22Rv1 (cell line): ENCODE results near the gene CMSS1.

Experiments
- CTCF ChIP-seq: fragments of 450-650 bp; IDR thresholded peaks from 2 replicates; pipeline ENCODE4 v1.5.1; 2017; ENCODE audit warnings: mild to moderate bottlenecking
- ZFX ChIP-seq: fragments of 450-650 bp; IDR thresholded peaks from 2 replicates; pipeline ENCODE4 v1.6.1; 2017; ENCODE audit warnings: antibody characterized with exemption, borderline replicate concordance

- TF ChIP-seq CTCF (no peak), ZFX (no peak)
Measured at GRCh38 chr3:99777210-99777549, 40.5 kb upstream of the CMSS1 start.
